ENCODE data around the gene EXOC3L1.

EXOC3L1 gene

DNA sequence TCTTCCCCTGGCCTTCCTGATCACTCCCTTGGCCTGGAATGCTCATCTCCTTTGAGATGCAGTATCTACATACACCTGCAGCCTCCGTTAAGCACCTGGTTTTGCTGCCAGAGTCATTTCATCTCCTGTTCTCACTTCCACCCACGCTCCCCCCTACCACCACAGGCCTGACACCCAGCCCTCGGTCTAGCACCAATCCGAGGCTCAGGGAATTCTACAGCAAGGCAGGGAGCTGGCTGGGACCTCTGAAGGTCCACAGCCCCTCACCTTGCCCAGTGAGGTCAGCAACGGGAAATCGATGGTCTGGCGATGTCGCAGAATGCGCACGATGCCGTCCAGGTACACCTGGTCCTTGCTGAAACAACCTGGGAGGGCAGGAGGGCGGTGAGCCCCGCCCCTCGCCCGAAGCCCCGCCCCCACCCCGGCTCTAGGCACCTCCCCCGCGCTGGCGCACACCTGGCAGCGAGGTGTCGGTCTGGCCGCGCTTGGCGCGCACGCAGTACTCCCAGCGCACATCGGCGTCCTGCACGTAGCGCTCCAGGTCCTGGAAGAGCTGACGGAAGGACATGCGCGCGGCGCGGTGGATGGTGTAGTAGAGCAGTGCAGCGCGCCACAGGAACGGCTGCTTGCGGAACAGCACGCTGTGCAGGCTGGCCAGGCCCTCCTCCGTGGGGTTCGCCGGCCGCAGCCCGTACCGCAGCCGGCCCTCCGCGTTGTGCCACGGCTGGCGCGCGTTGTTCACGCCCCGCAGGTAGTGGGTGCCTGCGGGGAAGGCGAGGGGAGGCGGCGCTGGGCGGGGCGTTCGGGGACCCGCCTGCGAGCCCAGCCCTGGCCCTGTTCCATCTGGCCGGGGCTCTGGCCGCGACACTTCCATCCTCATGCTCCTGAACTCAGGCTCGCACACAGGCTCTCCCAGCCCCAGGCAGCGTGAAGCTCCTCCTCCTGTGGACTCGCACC, 11.9 kb downstream of the EXOC3L1 start:
- peak; percentile 92 for DNase-seq

DNA sequence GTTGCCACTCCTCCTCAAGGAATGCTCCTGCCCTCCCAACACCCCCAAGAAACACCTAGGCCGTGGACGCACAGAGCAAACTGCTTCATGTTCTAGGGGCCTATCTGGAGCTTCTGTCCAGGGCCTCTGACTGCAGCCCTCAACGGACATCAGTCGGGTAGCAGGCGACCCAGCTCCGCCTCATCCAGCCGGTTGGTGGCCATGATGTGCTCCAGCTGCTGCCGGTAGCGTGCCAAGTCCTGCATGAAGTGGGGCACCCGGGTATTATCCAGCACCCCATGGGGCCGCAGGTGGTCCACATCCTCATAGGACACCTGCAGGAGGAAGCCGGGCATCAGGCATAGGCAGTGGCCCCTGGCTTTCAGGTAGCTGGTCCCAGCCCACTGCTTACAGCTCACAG, 13.3 kb downstream of the EXOC3L1 start:
- no peak for DNase-seq

DNA sequence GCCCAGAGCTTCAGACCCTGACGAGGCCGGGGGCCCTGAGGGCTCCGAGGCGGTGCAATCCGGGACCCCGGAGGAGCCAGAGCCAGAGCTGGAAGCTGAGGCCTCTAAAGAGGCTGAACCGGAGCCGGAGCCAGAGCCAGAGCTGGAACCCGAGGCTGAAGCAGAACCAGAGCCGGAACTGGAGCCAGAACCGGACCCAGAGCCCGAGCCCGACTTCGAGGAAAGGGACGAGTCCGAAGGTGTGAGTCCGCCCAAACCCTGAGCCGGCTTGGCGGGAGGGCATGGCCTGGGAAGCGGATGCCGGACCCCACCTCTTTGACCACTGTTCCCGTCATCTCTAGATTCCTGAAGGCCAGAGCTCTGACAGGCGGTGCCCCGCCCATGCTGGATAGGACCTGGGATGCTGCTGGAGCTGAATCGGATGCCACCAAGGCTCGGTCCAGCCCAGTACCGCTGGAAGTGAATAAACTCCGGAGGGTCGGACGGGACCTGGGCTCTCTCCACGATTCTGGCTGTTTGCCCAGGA, 15.2 kb downstream of the EXOC3L1 start:
- no peak for DNase-seq

DNA sequence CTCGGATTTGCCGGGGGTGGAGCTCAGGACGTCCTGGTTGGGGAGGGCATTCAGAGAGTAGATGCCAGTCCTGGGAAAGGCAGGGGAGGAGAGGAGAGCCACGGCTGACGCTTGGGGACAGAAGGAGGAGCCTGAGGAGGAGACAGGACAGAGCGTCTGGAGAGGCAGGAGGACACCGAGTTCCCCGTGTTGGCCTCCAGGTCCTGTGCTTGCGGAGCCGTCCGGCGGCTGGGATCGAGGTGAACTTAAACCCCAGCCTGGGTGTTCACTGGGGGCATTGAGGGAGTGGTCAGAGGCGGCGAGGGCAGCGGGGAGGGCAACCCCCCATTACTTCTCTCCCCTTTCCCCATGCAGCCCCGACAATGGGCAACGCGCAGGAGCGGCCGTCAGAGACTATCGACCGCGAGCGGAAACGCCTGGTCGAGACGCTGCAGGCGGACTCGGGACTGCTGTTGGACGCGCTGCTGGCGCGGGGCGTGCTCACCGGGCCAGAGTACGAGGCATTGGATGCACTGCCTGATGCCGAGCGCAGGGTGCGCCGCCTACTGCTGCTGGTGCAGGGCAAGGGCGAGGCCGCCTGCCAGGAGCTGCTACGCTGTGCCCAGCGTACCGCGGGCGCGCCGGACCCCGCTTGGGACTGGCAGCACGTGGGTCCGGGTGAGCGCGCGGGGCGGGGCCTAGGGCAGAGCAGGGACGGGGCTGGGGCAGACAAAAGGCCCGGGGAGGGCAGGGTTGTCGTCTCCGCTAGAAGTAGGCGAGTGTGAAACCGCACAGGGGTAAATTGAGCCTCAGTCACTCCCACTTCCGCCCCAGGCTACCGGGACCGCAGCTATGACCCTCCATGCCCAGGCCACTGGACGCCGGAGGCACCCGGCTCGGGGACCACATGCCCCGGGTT, 15.9 kb downstream of the EXOC3L1 start:
- peak; percentile 79 for DNase-seq

DNA sequence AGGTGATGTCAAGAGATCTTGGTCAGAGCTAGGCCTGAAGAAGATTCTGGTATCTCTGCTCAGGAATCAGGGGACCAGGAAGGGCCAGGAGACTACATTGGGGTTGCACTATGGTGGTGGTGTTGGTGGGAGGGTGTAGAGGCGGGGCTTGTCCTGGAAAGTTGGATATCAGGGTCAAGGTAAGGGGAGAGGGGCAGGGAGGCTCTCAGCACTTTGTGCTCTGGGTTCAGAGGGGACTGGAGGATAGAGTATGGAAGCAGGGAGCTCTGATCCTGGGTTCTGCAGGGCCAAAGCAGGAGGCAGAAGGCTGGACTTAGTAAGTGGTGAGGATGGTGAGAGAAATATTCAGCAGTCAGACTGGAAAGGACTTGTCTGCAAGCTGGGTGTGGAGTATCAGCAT, 16.6 kb downstream of the EXOC3L1 start:
- DNase-seq, result no peak

DNA sequence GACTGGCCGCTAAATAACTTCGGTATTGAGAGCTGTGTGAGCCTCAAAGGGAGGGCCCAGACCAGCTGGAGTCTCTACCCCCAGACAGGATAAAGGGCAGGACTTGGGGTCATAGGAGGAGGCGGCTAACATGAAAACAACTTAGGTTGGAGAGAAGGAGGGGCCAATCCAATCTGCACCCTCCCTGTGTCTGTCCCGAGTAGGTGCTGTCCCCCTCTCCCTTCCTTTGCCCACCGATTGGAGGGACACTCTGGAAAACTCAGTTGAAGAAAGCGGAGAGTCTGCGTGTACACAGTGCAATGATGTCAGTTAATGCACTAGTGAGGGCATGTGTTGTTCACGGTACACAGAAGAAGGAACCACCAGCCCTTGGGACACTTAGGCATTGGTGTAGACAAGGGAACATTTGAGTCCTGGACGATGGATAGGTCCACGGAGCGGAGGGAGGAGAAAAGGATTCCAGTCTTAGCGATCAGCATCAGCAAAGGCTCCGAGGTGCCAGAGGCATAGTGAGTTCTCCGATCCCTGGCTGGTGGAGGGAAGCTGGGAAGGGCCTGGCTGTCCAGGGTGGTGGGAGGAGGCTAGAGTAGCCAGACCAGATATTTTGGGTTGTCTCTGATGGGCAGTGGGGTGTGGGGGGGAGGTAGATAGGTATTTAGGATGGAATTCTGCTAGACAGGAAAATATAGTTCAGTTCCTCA, 18.8 kb downstream of the EXOC3L1 start:
- DNase-seq, result no peak

DNA sequence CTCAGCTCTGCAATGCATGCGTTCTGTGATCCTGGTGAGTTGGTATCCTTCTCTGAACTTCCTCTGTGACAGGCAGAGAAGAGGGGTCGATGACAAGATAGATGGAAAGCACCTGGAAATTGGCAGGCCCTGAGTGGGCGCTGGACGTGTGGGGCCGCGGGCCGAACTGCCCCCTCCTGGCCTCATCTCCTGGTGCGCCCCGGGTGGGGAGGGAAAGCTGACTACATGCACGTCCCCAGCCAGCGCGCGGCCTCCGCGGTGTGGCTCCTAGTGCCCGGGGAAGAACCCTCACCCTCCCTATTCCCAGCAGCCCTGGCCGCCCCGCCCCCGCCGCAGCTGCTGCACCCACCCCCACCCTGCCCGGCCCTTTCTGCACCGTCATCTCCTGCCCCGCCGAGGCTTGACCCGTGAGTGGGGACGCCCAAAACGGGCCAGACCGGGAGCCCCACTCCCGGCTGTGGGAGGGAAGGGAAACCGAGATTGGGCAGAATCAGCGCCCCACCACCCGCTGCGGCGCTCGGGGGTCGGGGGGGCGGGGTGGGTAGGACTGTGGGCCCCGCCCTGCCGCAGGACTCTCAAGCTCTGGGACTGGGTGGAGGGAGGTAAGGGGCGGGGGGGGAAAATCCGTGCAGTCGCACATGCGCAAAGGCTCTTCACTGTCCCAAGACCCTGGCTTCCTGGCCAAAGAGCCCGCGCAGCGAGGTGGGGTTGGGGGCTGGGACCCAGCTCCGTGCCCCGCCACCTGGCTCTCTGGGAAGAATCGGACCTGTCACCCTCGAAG, 19.6 kb downstream of the EXOC3L1 start, which contains the start of gene NOL3:
Gene NOL3, plus strand, starts transcription at position 371 of the 781 bp plus-strand sequence.
- peak; percentile 60 for DNase-seq

DNA sequence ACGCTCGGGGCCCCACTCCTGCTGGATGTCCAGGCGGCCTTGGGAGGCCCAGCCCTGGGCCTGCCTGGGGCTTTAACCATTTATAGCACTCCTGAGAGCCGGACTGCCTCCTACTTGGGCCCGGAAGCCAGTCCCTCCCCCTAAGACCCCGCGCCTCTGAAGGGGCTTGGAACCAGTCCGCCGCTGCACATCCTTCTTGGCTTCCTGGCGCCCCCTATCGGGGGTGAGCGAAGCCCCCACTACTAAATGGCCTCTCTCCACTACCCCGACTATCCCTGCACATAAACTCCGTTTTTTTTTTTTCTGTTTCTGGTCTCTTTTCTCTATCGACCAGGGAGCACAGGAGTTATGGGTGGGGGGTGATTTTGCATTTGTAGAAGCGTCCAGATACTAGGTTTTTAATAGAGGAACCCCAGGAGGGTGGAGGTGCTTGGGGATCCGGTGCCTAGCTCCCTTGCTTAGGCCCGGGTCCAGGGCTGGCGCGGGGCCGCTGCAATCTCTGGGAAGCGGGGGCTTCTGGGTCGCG, 20.2 kb downstream of the EXOC3L1 start:
- peak; percentile 35 for DNase-seq

DNA sequence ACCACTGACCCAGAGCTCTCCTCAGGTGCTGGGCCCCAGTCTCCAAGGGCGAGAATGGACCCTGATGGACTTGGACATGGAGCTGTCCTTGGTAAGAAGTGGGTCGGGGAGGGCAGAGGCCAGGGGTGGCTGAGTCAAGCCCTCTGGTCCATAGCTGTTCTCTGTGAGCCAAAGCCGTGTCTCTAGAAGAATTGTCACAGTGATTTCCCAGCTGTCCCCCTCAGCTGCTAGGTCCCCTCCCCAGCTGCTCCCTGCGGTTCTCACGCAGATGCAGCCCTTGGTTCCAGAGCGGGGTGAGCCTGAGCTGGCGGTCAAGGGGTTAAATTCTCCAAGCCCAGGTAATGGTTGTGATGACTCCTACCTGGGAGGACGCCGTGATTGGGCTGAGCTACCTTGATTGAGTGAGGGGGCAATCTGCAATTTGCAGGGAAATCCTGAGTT, 20.9 kb downstream of the EXOC3L1 start:
- DNase-seq, result no peak

DNA sequence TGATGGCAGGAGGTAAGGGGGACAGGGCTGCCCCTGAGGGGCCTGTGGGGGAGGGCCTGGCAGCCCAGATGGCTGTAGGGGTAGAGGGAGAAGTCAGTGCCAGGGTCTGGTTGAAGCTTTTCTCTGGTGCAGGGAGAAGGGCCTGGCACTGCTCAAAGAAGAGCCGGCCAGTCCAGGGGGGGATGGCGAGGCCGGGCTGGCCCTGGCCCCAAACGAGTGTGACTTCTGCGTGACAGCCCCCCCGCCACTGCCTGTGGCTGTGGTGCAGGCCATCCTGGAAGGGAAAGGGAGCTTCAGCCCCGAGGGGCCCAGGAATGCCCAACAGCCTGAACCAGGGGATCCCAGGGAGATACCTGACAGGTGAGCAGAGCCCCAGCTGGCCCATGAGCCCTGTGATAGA, 22.3 kb downstream of the EXOC3L1 start:
- DNase-seq, result no peak

DNA sequence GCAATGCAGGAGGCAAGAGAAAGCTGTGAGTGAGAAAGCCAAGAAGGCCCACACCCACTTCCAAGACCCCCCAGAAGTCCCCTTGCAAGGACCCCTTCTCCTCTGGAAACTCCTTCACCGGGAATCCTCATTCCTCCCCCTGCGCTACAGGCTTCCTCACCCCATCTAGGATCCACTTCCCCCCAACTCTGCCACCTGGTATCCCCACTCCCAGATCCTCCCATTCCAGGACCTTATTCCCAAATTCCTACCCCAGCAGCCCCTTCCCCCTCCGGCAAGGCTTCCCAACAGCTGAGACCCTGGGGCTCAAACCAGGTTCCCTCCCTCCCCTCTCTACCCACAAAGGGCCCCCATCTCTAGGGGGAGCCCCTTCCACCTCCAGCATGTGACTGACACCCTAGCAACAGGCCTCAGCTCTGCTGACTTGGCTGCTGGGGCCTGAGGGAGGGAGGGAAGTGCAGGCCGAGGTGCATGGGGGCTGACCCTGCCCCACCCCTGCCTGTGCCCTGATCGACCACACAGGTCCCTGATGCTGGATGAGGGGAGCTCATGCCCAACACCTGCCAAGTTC, 23.3 kb downstream of the EXOC3L1 start:
- no peak for DNase-seq

DNA sequence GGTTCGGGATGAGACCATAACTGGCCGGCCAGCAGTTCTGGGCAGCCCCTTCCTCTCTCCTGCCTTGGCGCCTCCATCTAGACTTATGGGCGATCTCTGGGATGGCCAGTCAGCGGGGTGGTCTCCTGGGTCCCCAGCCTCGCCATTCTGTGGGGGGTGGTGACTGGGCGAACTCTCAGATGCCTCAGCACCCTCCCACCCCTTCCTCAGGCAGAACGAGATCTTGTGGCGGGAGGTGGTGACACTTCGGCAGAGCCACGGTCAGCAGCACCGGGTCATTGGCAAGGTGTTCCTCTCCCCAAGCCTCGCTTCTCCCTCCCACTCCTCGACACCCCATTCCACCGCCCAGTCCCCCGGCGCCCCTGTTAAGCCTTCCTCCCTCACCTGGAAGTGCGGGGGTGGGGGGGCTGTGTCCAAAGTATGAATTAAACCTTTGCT, 23.8 kb downstream of the EXOC3L1 start:
- no peak for DNase-seq

DNA sequence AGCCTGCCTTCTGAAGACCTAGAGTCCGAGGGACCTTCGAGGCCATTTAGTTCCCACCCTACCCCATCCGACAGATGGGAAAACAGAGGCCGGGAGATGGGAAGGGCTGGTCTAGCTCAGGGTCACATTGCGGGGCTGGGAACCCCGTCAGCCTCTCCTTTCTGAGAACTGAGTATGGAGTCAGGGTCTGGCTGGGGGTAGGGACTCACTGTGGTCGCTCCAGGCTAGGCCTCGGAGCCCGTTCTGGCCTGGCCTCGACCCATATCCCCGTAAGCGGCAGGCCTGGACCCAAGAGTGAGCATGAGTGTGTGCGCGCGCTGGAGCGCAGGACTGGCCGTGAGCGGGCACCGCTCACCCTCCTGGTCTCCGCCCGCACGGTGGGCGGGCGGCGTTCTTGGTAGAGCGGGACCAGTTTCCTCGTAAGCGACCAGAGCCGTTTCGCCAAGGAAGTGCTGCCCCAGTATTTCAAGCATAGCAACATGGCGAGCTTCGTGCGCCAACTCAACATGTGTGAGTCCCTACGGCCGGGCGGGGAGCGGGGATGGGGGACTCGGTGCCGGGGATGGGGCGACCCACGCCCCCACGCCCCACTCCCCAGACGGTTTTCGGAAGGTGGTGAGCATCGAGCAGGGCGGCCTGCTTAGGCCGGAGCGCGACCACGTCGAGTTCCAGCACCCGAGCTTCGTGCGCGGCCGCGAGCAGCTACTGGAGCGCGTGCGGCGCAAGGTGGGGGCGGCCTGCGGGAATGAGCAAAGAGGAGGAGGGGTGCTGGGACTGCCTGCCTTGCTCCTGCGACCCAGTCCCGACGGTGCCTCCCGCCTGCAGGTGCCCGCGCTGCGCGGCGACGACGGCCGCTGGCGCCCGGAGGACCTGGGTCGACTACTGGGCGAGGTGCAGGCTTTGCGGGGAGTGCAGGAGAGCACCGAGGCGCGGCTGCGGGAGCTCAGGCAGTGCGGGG, 24.5 kb downstream of the EXOC3L1 start:
- DNase-seq, result no peak

DNA sequence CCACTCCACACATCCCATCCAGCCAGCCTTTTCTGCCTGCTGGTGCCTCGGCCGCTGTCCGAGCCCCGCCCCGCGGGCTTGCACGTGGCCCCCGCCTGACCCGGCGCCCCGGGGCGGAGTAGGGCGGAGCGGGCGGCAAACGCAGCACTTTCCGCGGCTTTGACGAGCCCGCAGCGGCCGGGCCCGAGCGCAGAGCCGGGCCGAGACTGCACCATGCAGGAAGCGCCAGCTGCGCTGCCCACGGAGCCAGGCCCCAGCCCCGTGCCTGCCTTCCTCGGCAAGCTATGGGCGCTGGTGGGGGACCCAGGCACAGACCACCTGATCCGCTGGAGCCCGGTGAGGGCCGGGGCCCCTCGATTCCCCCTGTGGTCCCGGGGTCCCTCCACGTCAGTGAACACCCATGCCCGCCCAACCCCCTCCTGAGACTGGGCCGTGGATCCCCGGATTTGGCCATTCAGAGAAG, 25.3 kb downstream of the EXOC3L1 start, which contains the start of gene HSF4:
Gene HSF4, plus strand, starts transcription at position 147 of the 463 bp plus-strand sequence. Its CDS starts 67 bp downstream, at position 214.
- DNase-seq, result peak; percentile 9

DNA sequence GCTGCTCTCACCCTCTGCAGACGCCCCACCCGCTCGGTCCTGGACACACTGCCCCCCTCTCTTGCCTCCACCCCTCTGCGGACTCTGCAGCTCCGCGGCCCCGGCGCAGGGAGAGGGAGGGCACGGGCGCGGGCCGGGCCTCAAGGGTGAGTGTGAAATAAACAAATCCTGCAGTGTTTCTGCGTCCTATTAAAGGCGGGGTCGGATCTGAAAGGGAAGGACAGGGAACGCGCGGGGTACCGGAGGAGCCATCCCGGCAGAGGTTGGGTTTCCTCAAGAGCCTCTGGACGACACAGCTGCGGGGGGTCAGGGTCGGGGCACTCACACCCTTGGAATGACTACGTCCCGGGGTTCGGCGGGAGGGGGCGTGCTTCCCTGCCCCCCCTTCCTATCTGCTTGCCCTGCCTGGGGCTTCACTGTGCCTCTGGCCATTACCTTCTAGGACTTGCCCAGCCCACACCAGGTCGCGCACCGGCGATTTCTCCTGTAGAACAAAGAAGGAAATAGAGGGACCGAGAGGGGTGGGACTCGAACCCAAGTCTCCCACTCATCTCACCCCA, 25.9 kb downstream of the EXOC3L1 start:
- DNase-seq, result no peak

DNA sequence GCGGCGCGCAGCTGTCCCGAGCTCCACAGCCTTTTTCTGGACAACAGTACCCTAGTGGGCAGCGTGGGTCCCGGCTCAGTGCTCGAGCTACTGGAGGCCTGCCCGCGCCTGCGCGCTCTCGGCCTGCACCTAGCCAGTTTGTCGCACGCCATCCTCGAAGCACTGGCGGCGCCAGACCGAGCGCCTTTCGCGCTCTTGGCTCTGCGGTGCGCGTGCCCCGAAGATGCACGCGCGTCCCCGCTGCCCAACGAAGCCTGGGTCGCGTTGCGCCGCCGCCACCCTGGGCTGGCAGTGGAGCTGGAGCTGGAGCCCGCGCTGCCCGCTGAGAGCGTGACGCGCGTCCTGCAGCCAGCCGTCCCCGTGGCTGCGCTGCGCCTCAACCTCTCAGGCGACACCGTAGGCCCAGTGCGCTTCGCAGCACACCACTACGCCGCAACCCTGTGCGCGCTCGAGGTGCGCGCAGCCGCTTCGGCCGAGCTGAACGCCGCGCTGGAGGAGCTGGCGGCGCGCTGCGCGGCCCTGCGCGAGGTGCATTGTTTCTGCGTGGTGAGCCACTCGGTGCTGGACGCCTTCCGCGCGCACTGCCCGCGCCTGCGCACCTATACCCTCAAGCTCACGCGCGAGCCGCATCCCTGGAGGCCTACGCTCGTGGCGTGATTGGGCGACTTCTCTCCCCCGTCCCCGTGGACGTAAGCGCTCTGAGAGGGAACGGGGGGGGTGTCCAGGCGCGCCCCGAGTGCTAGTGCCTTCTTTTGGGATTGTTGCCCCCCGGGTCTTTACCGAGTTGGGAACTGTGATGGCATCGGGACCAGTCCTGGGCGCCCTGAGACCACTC, 26.6 kb downstream of the EXOC3L1 start:
- peak; percentile 87 for DNase-seq

DNA sequence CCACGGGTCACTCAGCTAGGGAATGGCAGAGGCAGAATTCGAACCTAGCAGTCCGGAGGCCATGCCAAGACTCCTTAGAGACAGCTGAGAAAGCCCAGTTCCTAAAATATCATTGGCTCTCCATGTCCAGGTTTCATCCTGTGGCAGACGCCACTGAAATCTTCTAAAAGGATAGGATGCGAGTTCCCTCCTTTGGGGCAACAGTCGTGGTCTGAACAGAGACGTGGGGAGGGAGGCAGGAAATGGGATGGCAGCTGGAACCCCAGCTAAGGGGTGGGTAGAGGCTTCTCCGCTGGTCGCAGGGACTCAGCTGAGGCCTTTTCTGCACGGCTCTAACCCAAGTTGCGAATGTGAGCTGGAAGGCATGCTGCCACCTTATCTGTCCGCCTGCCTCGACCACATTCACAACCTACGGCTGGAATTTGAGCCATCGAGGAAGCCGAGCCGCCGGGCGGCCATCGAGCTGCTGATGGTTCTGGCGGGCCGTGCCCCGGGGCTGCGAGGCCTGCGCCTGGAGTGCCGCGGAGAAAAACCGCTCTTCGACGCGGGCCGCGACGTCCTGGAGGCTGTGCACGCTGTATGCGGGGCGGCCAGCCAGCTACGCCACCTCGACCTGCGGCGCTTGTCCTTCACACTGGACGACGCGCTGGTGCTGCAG, 27.3 kb downstream of the EXOC3L1 start:
- no peak for DNase-seq

DNA sequence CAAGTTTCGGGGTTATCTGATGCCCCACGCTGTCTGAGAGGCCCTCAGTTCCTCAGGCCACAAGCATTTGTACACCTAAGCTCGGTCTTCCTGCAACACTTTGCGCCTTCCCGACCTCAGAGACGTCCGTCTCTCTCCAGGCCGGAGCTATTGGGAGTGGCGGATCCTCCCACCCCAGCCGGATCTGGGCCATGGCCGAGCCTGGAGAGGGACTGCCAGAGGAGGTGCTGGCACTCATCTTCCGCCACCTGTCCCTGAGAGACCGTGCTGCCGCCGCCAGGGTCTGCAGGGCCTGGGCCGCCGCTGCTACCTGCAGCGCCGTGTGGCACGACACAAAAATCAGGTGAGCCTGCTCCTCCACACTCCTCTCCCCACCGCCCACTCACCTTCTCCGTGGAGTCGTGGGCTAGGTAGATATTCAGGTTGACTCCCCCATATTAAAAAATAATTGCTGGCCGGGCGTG, 28.3 kb downstream of the EXOC3L1 start:
- no peak for DNase-seq

All from NCI-H2171 treated with DMSO at 0.1 percent for 48 hours (cell line).